Measurements from ENCODE around the gene SNX22. TPM values are rescaled to one million over a fixed set of nuclear protein-coding genes. Genes with fewer than 3 reads are reported as not detected.

Gene SNX22
- total RNA-seq, 4 donors from 2014 or later = 0.22 to 1.0 (median 0.75) TPM; not detected in 1

DNA sequence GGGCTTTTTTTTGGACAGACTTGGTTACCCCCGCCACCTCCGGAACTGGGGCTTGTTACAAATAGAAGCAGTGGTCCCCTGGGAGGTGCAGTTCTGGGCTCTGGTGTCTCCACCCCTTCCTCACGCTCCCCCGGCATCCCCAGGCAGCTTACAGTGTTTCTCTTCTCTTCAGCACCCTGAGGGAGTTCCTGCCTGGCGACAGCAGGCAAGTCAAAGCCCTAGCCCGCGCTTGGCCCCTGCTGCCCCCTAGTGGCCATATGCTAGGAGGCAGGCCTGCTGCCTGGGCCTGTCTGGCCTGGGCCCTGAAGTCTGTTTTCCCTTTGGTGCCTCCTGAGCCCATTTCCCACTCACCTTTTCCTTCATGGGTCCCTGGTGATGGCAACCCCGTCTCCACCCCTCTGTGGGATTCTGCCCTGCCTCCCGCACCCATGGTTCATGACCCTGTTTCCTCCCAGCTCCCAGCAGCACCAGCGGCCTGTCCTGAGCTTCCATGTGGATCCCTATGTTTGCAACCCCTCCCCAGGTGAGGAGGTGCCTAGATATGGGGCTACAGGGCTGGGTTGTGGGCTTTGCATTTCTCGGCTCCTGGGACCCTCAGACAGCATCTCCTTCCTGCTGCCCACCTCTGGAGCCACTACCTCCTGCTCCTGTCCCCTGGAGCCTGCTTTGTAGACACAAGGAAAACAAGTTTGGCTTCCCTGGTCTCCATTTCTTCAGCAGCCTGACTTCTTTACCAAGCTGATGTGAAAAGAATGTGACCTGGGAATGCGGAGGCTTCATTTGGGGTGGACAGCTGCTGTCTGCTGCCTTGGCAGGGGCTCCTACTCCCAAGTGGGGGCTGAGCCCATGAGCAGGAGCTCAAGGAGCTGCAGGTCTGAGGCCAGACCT is 2.2 kb downstream of the SNX22 start:
- no peak for TF ChIP-seq CTCF (IDR thresholded peaks at IDR 0.05; ENCODE audit: low read depth)

GRCh38 chr15:64155802-64156651 is 4.5 kb downstream of the SNX22 start:
- no peak for TF ChIP-seq CTCF (IDR thresholded peaks at IDR 0.05; ENCODE audit: low read depth)

- no peak for TF ChIP-seq CTCF (IDR thresholded peaks at IDR 0.05; ENCODE audit: low read depth)
Measured at GRCh38 chr15:64156652-64157331, 5.3 kb downstream of the SNX22 start.

DNA sequence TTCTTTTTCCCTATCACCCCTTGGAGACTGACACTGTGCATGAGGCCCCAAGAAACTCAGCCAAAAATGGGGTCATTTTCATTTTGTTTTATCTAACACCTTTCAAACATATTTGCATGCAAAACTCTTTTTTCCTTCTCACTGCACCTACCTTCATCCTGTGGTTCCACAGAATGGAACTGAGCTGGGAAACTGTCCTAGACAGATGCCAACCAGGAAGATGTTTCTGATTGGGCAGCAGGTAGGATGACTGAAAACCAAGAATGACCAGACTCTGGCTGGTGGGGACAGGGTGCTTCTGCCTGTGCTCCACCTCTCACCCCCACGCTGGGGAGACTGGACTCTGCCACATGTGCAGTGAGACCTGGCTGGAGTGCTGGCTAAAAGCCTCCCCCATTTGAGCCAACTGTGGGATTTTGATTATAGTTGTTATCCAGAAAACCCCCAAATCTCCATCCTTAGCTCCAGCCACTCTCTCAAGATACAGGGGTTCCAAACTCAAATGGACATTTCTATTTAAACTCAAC is 6.1 kb downstream of the SNX22 start:
- no peak for TF ChIP-seq CTCF (IDR thresholded peaks at IDR 0.05; ENCODE audit: low read depth)

- TF ChIP-seq CTCF (IDR thresholded peaks at IDR 0.05; ENCODE audit: low read depth) = no peak
Measured at GRCh38 chr15:64158363-64159134, 7.0 kb downstream of the SNX22 start.

DNA sequence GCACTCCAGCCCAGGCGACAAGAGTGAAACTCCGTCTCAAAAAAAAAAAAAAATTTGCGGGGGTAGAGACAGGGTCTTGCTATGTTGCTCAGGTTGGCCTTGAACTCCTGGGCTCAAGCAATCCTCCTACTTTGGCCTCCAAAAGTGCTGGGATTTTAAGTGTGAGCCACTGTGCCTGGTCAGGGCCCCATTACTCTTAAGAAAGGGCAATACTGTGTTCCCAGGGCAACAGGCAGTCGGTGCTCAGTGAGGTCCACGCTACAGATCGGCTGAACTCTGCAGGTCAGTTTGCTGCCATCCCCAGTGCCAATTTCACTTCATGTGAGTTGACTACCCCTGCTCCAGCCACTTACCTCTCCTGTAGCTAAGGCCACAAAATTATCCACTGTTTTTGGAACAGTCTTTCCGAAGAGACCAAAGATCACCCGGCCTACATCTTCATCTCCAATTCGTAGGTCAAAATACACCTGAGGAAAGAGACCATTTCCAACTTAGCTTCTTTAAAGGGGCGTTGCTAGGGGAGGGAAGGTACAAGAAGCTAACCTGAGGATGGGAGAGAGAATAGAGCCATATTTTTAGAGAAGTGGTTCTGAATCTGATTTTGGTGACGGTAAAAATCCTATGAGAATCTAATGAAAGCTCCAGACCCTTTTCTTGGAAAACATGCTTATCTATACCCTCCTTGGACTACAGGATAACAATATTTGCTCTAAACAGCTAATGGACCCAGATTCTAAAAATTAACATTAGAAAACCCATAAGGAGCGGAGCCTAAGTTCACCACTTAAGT is 10.4 kb downstream of the SNX22 start:
- no peak for TF ChIP-seq CTCF (IDR thresholded peaks at IDR 0.05; ENCODE audit: low read depth)

All from subcutaneous adipose tissue (tissue), 4 donors.